WTC11 (cell line): ENCODE data around the gene ZBTB22. TPM values are rescaled to one million over a fixed set of nuclear protein-coding genes. Genes with fewer than 3 reads are reported as not detected.

Experiments
- ATF1 ChIP-seq: sonication (generic); formaldehyde crosslinking; IDR thresholded peaks from 2 replicates; pipeline ENCODE4 v1.8.1; 2023; ENCODE audit warnings: mild to moderate bottlenecking, moderate library complexity, missing genetic modification reagents
- CREM ChIP-seq: sonication (generic); formaldehyde crosslinking; IDR thresholded peaks from 2 replicates; pipeline ENCODE4 v1.8.1; 2022; ENCODE audit warnings: mild to moderate bottlenecking, missing genetic modification reagents, moderate library complexity
- FOXJ3 ChIP-seq: sonication (generic); formaldehyde crosslinking; IDR thresholded peaks from 2 replicates; pipeline ENCODE4 v1.9.0; 2021; ENCODE audit warnings: missing genetic modification reagents, mild to moderate bottlenecking, borderline replicate concordance
- JAZF1 ChIP-seq: fragments of 250-450 bp; sonication (Bioruptor Pico); IDR thresholded peaks from 2 replicates; pipeline ENCODE4 v1.9.0; 2021; ENCODE audit warnings: moderate library complexity, mild to moderate bottlenecking, inconsistent platforms
- MYBL2 ChIP-seq: sonication (generic); formaldehyde crosslinking; IDR thresholded peaks from 2 replicates; pipeline ENCODE4 v1.8.1; 2023; ENCODE audit warnings: mild to moderate bottlenecking, moderate library complexity, missing genetic modification reagents
- NFE2L1 ChIP-seq: sonication (generic); formaldehyde crosslinking; IDR thresholded peaks from 2 replicates; pipeline ENCODE4 v1.8.1; 2023; ENCODE audit warnings: missing genetic modification reagents
- NR3C1 ChIP-seq: sonication (generic); formaldehyde crosslinking; conservative IDR thresholded peaks from 2 replicates; pipeline ENCODE4 v1.8.1; 2023; ENCODE audit warnings: low read depth, mild to moderate bottlenecking, missing genetic modification reagents
- OVOL2 ChIP-seq: fragments of 250-450 bp; sonication (Bioruptor Pico); IDR thresholded peaks from 2 replicates; pipeline ENCODE4 v1.9.0; 2021; ENCODE audit warnings: mild to moderate bottlenecking, borderline replicate concordance
- SMAD3 ChIP-seq: sonication (generic); formaldehyde crosslinking; IDR thresholded peaks from 2 replicates; pipeline ENCODE4 v1.8.0; 2022; ENCODE audit warnings: missing genetic modification reagents, mild to moderate bottlenecking, borderline replicate concordance
- STAT6 ChIP-seq: sonication (generic); formaldehyde crosslinking; conservative IDR thresholded peaks from 2 replicates; pipeline ENCODE4 v1.8.1; 2023; ENCODE audit warnings: mild to moderate bottlenecking, low read depth, missing genetic modification reagents, moderate library complexity
- TEAD4 ChIP-seq: sonication (generic); formaldehyde crosslinking; IDR thresholded peaks from 2 replicates; pipeline ENCODE4 v1.8.0; 2022; ENCODE audit warnings: mild to moderate bottlenecking, missing genetic modification reagents
- ZNF396 ChIP-seq: fragments of 250-450 bp; sonication (Bioruptor Pico); IDR thresholded peaks from 2 replicates; pipeline ENCODE4 v1.8.0; 2021; ENCODE audit warnings: mild to moderate bottlenecking, moderate library complexity, borderline replicate concordance
- ZNF416 ChIP-seq: fragments of 250-450 bp; sonication (Bioruptor Pico); IDR thresholded peaks from 2 replicates; pipeline ENCODE4 v1.9.0; 2021; ENCODE audit warnings: mild to moderate bottlenecking, inconsistent platforms
- ZNF423 ChIP-seq: fragments of 250-450 bp; sonication (Bioruptor Pico); IDR thresholded peaks from 2 replicates; pipeline ENCODE4 v2.1.2; 2022; ENCODE audit warnings: mild to moderate bottlenecking, moderate library complexity
- total RNA-seq: library from RNA; stranded (reverse); gene quantifications from 3 replicates; pipeline ENCODE4 v1.2.3, GENCODE V29; 2021
- TF ChIP-seq, protein P1 (sequence below): sonication (generic); formaldehyde crosslinking; IDR thresholded peaks from 2 replicates; pipeline ENCODE4 v1.8.0; 2023; ENCODE audit warnings: missing genetic modification reagents, mild to moderate bottlenecking, borderline replicate concordance
- TF ChIP-seq, protein P2 (sequence below): sonication (generic); formaldehyde crosslinking; IDR thresholded peaks from 2 replicates; pipeline ENCODE4 v1.8.0; 2023; ENCODE audit warnings: mild to moderate bottlenecking, missing genetic modification reagents
- TF ChIP-seq, protein P3 (sequence below): fragments of 250-450 bp; sonication (Bioruptor Pico); IDR thresholded peaks from 2 replicates; pipeline ENCODE4 v1.9.0; 2021; ENCODE audit warnings: mild to moderate bottlenecking
- TF ChIP-seq, protein P4 (sequence below): sonication (generic); formaldehyde crosslinking; IDR thresholded peaks from 2 replicates; pipeline ENCODE4 v1.8.1; 2022; ENCODE audit warnings: low read depth, mild to moderate bottlenecking, moderate library complexity, missing genetic modification reagents, borderline replicate concordance
- TF ChIP-seq, protein P5 (sequence below): fragments of 250-450 bp; sonication (Bioruptor Pico); IDR thresholded peaks from 2 replicates; pipeline ENCODE4 v1.9.0; 2021; ENCODE audit warnings: mild to moderate bottlenecking

Gene ZBTB22
- total RNA-seq, 1 experiment from 2014 or later = 11.6 TPM

GRCh38 chr6:33276864-33277662 lies 40.5 kb downstream of the ZBTB22 start, which contains the start of gene B3GALT4 (continued):
- TF ChIP-seq, protein P1, sequence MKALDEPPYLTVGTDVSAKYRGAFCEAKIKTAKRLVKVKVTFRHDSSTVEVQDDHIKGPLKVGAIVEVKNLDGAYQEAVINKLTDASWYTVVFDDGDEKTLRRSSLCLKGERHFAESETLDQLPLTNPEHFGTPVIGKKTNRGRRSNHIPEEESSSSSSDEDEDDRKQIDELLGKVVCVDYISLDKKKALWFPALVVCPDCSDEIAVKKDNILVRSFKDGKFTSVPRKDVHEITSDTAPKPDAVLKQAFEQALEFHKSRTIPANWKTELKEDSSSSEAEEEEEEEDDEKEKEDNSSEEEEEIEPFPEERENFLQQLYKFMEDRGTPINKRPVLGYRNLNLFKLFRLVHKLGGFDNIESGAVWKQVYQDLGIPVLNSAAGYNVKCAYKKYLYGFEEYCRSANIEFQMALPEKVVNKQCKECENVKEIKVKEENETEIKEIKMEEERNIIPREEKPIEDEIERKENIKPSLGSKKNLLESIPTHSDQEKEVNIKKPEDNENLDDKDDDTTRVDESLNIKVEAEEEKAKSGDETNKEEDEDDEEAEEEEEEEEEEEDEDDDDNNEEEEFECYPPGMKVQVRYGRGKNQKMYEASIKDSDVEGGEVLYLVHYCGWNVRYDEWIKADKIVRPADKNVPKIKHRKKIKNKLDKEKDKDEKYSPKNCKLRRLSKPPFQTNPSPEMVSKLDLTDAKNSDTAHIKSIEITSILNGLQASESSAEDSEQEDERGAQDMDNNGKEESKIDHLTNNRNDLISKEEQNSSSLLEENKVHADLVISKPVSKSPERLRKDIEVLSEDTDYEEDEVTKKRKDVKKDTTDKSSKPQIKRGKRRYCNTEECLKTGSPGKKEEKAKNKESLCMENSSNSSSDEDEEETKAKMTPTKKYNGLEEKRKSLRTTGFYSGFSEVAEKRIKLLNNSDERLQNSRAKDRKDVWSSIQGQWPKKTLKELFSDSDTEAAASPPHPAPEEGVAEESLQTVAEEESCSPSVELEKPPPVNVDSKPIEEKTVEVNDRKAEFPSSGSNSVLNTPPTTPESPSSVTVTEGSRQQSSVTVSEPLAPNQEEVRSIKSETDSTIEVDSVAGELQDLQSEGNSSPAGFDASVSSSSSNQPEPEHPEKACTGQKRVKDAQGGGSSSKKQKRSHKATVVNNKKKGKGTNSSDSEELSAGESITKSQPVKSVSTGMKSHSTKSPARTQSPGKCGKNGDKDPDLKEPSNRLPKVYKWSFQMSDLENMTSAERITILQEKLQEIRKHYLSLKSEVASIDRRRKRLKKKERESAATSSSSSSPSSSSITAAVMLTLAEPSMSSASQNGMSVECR (CRISPR knock-in tag) = 0 out of 2 replicates have a peak, but pooled peaks have one; percentile 53
- TF ChIP-seq MYBL2 (peak; percentile 80), SMAD3 (CRISPR knock-in tag) (peak; percentile 88), NR3C1 (CRISPR knock-in tag) (no peak), OVOL2 (CRISPR knock-in tag) (peak; percentile 68; the same call in 1 of the 2 replicates), JAZF1 (CRISPR knock-in tag) (no peak), ZNF396 (CRISPR knock-in tag) (no peak), ATF1 (CRISPR knock-in tag) (0 out of 2 replicates have a peak, but pooled peaks have one; percentile 67), TEAD4 (CRISPR knock-in tag) (no peak), ZNF416 (CRISPR knock-in tag) (peak; percentile 99), FOXJ3 (CRISPR knock-in tag) (no peak), NFE2L1 (peak; percentile 70; the same call in 1 of the 2 replicates), ZNF423 (no peak), STAT6 (CRISPR knock-in tag) (no peak), CREM (CRISPR knock-in tag) (peak; percentile 36; the same call in 1 of the 2 replicates)
- TF ChIP-seq, protein P2, sequence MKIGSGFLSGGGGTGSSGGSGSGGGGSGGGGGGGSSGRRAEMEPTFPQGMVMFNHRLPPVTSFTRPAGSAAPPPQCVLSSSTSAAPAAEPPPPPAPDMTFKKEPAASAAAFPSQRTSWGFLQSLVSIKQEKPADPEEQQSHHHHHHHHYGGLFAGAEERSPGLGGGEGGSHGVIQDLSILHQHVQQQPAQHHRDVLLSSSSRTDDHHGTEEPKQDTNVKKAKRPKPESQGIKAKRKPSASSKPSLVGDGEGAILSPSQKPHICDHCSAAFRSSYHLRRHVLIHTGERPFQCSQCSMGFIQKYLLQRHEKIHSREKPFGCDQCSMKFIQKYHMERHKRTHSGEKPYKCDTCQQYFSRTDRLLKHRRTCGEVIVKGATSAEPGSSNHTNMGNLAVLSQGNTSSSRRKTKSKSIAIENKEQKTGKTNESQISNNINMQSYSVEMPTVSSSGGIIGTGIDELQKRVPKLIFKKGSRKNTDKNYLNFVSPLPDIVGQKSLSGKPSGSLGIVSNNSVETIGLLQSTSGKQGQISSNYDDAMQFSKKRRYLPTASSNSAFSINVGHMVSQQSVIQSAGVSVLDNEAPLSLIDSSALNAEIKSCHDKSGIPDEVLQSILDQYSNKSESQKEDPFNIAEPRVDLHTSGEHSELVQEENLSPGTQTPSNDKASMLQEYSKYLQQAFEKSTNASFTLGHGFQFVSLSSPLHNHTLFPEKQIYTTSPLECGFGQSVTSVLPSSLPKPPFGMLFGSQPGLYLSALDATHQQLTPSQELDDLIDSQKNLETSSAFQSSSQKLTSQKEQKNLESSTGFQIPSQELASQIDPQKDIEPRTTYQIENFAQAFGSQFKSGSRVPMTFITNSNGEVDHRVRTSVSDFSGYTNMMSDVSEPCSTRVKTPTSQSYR (CRISPR knock-in tag) = peak; percentile 90
- TF ChIP-seq, protein P3, sequence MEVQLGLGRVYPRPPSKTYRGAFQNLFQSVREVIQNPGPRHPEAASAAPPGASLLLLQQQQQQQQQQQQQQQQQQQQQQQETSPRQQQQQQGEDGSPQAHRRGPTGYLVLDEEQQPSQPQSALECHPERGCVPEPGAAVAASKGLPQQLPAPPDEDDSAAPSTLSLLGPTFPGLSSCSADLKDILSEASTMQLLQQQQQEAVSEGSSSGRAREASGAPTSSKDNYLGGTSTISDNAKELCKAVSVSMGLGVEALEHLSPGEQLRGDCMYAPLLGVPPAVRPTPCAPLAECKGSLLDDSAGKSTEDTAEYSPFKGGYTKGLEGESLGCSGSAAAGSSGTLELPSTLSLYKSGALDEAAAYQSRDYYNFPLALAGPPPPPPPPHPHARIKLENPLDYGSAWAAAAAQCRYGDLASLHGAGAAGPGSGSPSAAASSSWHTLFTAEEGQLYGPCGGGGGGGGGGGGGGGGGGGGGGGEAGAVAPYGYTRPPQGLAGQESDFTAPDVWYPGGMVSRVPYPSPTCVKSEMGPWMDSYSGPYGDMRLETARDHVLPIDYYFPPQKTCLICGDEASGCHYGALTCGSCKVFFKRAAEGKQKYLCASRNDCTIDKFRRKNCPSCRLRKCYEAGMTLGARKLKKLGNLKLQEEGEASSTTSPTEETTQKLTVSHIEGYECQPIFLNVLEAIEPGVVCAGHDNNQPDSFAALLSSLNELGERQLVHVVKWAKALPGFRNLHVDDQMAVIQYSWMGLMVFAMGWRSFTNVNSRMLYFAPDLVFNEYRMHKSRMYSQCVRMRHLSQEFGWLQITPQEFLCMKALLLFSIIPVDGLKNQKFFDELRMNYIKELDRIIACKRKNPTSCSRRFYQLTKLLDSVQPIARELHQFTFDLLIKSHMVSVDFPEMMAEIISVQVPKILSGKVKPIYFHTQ (CRISPR knock-in tag) = peak; percentile 96
- TF ChIP-seq, protein P4, sequence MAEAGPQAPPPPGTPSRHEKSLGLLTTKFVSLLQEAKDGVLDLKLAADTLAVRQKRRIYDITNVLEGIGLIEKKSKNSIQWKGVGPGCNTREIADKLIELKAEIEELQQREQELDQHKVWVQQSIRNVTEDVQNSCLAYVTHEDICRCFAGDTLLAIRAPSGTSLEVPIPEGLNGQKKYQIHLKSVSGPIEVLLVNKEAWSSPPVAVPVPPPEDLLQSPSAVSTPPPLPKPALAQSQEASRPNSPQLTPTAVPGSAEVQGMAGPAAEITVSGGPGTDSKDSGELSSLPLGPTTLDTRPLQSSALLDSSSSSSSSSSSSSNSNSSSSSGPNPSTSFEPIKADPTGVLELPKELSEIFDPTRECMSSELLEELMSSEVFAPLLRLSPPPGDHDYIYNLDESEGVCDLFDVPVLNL = no peak
- TF ChIP-seq, protein P5, sequence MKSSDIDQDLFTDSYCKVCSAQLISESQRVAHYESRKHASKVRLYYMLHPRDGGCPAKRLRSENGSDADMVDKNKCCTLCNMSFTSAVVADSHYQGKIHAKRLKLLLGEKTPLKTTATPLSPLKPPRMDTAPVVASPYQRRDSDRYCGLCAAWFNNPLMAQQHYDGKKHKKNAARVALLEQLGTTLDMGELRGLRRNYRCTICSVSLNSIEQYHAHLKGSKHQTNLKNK (CRISPR knock-in tag) = peak; percentile 55; the same call in 1 of the 2 replicates
